Endothelial cell of umbilical vein (primary cell): ENCODE data around the gene MS4A6E.

ENCODE experiments used
- EZH2 ChIP-seq: IDR thresholded peaks from 2 replicates; pipeline ENCODE4 v1.6.1; 2012; ENCODE audit warnings: borderline replicate concordance, low read depth, mild to moderate bottlenecking, moderate library complexity, low read length, inconsistent platforms; ENCODE audit not compliant: severe bottlenecking
- FOS ChIP-seq: IDR thresholded peaks from 2 replicates; pipeline ENCODE4 v1.6.1; 2011; ENCODE audit warnings: mild to moderate bottlenecking, low read length, moderate library complexity, borderline replicate concordance; ENCODE audit not compliant: insufficient read depth
- JUN ChIP-seq: IDR thresholded peaks from 2 replicates; pipeline ENCODE4 v1.6.1; 2011; ENCODE audit warnings: borderline replicate concordance, low read depth; ENCODE audit not compliant: insufficient read length, insufficient read depth
- MYC ChIP-seq: IDR thresholded peaks from one replicate; pipeline ENCODE4 v1.6.1; 2011; ENCODE audit warnings: mild to moderate bottlenecking, low read depth, low read length
- POLR2A ChIP-seq: IDR thresholded peaks from 2 replicates; pipeline ENCODE4 v1.6.1; 2012; ENCODE audit warnings: low read depth, mild to moderate bottlenecking, control low read depth, low read length
- POLR2AphosphoS5 ChIP-seq: IDR thresholded peaks from 2 replicates; pipeline ENCODE4 v1.6.1; 2012; ENCODE audit warnings: low read depth, mild to moderate bottlenecking, control low read depth, low read length, moderate library complexity; ENCODE audit not compliant: insufficient read depth
- TF ChIP-seq, protein P1 (sequence below), 2 donors: IDR thresholded peaks; 1 replicate in 1 of 2; 2 replicates in 1 of 2; pipeline ENCODE4 v1.5.1; 2011; ENCODE audit warnings: low read length in 2 of 2, mild to moderate bottlenecking in 2 of 2, moderate library complexity in 2 of 2, control low read depth in 1 of 2, inconsistent platforms in 1 of 2, low read depth in 1 of 2; ENCODE audit not compliant: insufficient read depth in 1 of 2; ENCODE audit errors: extremely low read depth in 1 of 2
- TF ChIP-seq, protein P2 (sequence below): IDR thresholded peaks from 2 replicates; pipeline ENCODE4 v1.6.1; 2011; ENCODE audit not compliant: insufficient read depth, insufficient read length

DNA sequence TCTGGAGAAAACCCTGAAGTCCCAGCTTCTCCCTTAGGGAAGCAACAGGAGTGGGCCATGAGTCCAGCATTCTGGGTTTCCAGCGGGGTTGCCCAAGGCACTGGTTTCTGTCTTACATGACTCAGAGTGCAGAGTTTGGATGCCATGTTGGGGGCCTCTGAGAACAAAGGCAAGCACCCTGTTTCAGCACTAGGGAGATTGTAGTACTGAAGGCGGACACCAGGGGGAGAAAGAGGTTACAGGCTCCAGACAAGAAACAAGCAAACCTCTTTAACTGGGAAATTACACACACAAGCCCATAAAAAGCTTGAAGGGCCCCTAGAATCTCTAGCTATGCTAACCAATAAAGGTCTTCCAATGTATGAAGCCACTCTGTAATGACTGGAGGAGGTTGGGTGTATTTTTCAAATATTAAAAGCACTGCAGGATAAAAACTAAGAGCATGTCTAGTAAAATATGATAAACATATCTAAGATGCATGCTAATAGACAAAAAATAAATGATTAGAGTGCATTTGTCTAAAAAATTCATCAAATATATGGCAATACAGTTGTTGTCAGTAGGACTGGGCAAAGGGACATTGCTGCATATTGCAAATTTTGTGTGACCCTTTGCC lies 7.1 kb downstream of the MS4A6E start:
- TF ChIP-seq, protein P1, sequence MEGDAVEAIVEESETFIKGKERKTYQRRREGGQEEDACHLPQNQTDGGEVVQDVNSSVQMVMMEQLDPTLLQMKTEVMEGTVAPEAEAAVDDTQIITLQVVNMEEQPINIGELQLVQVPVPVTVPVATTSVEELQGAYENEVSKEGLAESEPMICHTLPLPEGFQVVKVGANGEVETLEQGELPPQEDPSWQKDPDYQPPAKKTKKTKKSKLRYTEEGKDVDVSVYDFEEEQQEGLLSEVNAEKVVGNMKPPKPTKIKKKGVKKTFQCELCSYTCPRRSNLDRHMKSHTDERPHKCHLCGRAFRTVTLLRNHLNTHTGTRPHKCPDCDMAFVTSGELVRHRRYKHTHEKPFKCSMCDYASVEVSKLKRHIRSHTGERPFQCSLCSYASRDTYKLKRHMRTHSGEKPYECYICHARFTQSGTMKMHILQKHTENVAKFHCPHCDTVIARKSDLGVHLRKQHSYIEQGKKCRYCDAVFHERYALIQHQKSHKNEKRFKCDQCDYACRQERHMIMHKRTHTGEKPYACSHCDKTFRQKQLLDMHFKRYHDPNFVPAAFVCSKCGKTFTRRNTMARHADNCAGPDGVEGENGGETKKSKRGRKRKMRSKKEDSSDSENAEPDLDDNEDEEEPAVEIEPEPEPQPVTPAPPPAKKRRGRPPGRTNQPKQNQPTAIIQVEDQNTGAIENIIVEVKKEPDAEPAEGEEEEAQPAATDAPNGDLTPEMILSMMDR (IDR thresholded peaks at IDR 0.05; ENCODE audit: extremely low read depth in 1 of 2, insufficient read depth in 1 of 2, low read depth in 1 of 2, low read length in 2 of 2), result peak; percentile 65 to 85
- TF ChIP-seq POLR2A (no peak), POLR2AphosphoS5 (no peak), EZH2 (no peak), FOS (no peak), JUN (no peak), MYC (no peak)
- TF ChIP-seq, protein P2, sequence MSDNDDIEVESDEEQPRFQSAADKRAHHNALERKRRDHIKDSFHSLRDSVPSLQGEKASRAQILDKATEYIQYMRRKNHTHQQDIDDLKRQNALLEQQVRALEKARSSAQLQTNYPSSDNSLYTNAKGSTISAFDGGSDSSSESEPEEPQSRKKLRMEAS, result no peak
